AG20443 (cell line): ENCODE data around the gene GINM1.

Source experiments
- DNase-seq: peaks from one replicate; pipeline ENCODE4 v3.0.0; 2012; ENCODE audit warnings: low spot score, mixed read lengths

The GINM1 gene

GRCh38 chr6:149565527-149566409, at the start of gene GINM1:
TSS of gene GINM1 (plus strand) at chr6:149566375. CDS start at chr6:149566415, 40 bp downstream.
- peak; percentile 100 for DNase-seq

- DNase-seq = no peak
These were observed 36.5 kb upstream of the GINM1 start for GRCh38 chr6:149529650-149530049.

DNA sequence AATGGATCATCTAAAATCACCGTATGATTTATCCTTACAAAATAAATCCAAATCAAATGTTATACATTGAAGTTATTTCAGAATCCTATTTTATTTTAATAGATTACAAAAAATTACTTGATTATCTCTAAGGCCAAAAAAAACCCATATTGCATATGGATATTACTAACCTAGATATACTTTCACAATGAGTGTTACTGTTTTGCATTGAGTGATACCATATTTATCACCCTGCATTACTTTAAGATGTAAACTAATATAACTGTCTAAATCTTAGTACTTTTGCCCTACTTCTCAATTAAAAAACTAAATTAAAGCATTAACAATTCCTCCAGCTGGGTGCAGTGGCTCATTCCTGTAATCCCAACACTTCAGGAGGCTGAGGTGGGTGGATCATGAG, 31.4 kb upstream of the GINM1 start:
- no peak for DNase-seq

- no peak for DNase-seq
These were observed 25.0 kb upstream of the GINM1 start for GRCh38 chr6:149541139-149541538.

DNA sequence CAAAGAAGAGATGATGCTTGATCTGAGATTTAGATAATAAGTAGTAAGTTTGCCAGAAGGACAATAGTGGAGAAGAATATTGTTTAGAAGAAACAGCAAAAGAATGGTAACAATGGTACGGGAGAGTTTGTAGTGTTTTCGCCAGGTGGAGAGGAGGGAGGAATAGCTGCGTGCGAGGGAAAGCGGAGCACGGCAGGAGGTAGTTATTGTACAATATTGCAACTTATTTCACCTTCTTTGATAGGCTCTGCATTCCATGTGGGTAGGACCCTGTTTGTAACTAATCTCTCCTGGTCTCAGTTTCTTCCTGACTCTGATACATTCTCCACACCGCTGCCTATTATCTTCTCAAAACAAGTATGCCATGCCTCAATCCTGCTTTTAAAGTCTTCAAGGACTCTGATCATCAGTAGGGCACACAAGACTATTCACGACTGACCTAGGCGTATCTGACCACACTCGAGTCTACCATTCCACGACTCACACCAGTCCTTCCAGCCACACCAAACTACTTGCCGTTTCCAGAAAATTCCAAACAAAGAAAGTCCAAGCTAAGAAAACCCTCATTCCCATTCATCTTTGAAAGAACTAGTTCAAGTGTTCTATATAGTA, 21.4 kb upstream of the GINM1 start:
- DNase-seq = no peak

- DNase-seq = peak; percentile 66
These were observed 20.9 kb upstream of the GINM1 start for GRCh38 chr6:149545258-149545753.

GRCh38 chr6:149545754-149546471, 20.3 kb upstream of the GINM1 start, which contains the start of gene PPIL4:
TSS of gene PPIL4 (minus strand) at chr6:149546043. CDS start at chr6:149546005, 38 bp downstream.
- DNase-seq = peak; percentile 98

- DNase-seq = no peak
These were observed 14.3 kb upstream of the GINM1 start for GRCh38 chr6:149551920-149552319.

DNA sequence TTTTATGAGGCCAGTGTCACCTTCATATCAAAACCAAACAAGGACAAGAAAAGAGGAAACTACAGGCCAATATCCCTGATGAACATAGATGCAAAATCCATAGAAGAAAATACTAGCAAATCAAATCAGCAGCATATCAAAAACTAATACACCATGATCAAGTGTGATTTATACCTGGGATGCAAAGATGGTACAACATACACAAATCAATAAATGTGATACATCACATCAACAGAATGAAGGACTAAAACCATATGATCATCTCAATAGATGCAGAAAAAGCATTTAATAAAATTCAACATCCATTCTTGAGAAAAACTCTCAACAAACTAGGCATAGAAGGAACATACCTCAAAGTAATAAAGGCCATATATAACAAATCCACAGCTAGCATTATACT, 8.1 kb upstream of the GINM1 start:
- DNase-seq = no peak

DNA sequence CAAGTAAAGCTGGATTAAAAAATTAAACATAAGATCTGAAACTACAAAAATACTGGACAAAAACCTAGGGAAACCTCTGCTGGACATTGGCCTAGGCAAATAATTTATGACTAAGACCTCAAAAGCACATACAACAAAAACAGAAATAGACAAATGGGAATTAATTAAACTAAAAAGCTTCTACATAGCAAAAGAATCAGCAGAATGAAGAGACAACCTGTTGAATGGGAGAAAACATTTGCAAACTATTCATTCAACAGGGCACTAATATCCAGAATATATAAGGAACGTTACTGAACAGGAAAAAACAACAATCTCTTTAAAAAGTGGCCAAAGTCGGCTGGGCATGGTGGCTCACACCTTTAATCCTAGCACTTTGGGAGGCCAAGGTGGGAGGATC, 6.8 kb upstream of the GINM1 start:
- no peak for DNase-seq

DNA sequence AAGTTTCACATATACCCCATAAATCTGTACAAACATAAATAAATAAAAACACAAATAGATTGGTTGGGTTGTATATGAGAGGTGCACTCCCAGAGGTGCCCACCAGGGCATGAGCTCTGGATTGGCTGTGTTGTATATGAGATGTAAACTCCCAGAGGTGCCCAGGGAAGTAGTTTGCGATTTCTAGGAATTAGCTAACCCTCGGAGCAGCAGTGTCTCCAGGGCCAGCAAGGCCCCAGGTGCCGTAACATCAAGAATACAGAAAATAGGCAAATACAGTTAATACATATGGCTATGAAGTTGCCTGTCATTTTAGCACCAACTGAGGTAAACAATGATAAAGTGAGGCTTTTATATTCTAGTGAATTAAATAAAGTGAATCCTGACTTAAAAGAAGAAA, 5.4 kb upstream of the GINM1 start:
- peak; percentile 17 for DNase-seq

- DNase-seq = peak; percentile 75
These were observed 2.8 kb upstream of the GINM1 start for GRCh38 chr6:149563203-149563927.

GRCh38 chr6:149563928-149564325, 2.2 kb upstream of the GINM1 start:
- no peak for DNase-seq

- peak; percentile 61 for DNase-seq
These were observed 427 bp downstream of the GINM1 start for GRCh38 chr6:149566410-149567193.

DNA sequence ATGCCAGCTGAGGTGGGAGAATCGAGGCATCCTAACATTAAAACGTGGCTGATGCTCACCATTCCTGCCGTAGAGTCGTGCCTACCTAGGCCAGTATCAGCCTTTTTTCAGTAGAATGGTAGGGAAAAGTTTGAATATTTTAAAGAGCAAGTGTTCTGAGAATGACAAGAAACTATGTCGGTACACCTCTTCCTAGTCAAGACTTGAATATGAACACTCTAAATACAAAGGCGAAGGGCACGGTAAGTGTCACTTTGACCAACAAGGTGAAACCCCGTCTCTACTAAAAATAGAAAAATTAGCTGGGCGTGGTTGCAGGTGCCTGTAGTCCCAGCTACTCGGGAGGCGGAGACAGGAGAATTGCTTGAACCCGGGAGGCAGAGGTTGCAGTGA, 1.0 kb downstream of the GINM1 start:
- no peak for DNase-seq

DNA sequence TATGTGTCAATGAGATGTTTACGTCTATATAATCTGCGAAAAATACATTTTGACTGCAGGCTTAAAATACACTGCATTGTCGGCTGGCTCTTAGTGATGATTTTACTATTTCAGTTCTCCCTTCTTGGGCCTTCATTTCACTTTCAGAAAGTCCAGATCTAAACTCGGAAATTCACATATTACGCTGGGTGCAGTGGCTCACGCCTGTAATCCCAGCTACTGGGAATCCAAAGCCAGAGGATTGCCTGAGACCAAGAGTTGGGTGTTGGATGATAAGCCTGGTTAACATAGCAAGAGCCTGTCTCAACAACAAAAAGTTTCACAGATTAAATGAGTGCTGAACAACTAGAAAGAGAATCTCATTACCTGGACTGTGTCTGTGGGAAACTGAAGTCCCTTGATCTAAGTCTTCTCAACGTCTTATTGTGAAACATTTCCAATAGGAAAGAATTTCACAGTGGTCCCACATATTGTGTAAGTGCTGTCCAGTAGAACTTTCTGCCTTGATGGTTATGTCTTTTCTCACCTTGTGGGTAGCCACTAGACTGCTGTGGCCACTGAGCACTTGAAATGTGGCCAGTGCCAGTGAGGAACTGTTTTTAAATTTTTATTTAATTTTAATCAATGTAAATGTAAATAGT, 1.9 kb downstream of the GINM1 start:
- DNase-seq = no peak

DNA sequence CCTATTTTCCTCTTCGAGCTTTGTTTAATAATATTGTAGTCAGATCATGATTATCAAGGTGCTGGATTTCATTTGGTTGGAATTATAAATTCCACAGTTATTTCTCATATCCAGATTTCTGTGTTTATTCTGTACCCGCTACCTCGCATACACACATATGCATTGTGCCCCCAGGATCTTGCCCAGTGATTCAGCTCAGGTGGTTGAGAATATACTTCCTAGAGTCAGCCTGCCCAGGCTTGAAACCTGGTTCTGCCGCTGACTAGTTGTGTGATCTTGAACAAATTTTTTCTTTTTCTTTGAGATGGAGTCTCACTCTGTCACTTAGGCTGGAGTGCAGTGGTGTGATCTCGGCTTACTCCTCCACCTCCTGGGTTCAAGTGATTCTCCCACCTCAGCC, 14.7 kb downstream of the GINM1 start:
- DNase-seq = no peak

- no peak for DNase-seq
These were observed 15.2 kb downstream of the GINM1 start for GRCh38 chr6:149581349-149581748.

DNA sequence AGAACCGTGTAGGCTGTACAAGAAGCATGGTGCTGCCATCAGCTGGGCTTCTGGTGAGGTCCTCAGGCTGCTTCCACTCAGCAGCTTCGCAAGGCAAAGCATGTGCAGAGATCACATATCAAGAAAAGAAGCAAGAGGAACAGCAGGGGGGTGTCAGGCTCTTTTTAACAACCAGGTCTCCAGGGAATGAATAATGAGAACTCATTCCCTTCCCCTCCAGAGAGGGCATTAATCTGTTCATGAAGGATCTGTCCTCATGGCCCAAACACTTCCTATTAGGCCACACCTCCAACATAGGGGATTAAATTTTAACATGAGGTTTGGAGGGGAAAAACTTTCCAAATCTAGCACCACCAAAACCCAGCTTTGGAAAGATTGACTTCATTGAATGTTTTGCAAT, 20.0 kb downstream of the GINM1 start:
- no peak for DNase-seq

GRCh38 chr6:149592983-149593382, 26.8 kb downstream of the GINM1 start:
- DNase-seq = no peak

DNA sequence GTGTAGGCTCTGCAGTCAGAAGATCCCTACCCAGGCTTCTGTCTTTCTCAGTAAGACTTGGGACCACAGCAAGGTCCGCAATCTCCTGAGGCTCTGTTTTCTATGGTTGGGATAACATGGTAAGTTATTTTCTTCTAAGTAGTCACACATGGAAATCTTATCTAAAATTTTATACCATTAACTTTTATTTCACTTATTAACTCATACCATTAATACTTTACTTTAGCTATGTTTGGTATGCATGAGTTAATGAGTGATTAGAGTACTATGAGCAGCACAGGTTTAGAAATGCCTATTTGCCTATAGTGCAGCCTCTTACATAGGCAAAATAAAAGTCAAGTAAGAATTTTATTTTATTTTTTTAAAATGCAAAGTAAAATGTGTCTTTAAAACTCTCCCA, 27.2 kb downstream of the GINM1 start:
- DNase-seq = no peak
